ENCODE measurements around the gene SH2D1A. TPM values are rescaled to one million over a fixed set of nuclear protein-coding genes. Genes with fewer than 3 reads are reported as not detected.
"Not testable (repeated sequence)": the region's sequence is repeated elsewhere in the genome, so short reads cannot be mapped to it uniquely, and the experiment has no call there.

The SH2D1A gene
- total RNA-seq (1.2 TPM), polyA plus RNA-seq (ENCODE audit: insufficient read depth in 1 of 8, insufficient read length in 8 of 8, low replicate concordance in 1 of 8) (1 to 10 TPM in 7 of 8 donors, under 1 TPM in 1; 0.31 to 4.0 (median 2.2) TPM)
- long read RNA-seq, donor 1 = 0 reads
- long read RNA-seq, donor 2 = 0 reads
- long read RNA-seq, donor 3 = 0 reads
- long read RNA-seq, donor 4 = 0 reads
- long read RNA-seq, donor 5 = 0 reads
- long read RNA-seq, donor 6 = 0 reads
- long read RNA-seq, donor 7, partial matches to known transcripts = 0 of 1 reads
- long read RNA-seq, donor 7, other reads (novel, unspliced or antisense) = 0 of 1 reads
- long read RNA-seq, donor 8 = 0 reads
- long read RNA-seq, donor 9 = 0 reads
- long read RNA-seq, donor 10 = 0 reads
- long read RNA-seq, donor 11 = 0 reads

- 82% methylated on average over 16 of the region's 19 CpGs for WGBS (ENCODE audit: insufficient coverage)
Observed at GRCh38 chrX:124346117-124346876, at the start of gene SH2D1A. TSS of gene SH2D1A (plus strand) at chrX:124346563. CDS start at chrX:124346643, 80 bp downstream.

GRCh38 chrX:124299323-124299722 is 47.0 kb upstream of the SH2D1A start:
- not testable (repeated sequence) for H3K4me1 ChIP-seq (ENCODE audit: control insufficient read depth, insufficient read depth, low read length); H3K27ac ChIP-seq (ENCODE audit: low read length); H3K4me3 ChIP-seq (ENCODE audit: low read length); DNase-seq; H3K27me3 ChIP-seq (ENCODE audit: control insufficient read depth, insufficient read depth, low read length); H3K36me3 ChIP-seq (ENCODE audit: control insufficient read depth, insufficient read depth, low read length); H3K9me3 ChIP-seq (replicated peaks; ENCODE audit: control insufficient read depth, low read depth, low read length)
- no CpG with 5 or more reads among the region's 4 CpGs for WGBS (ENCODE audit: insufficient coverage)

More at GRCh38 chrX:124346117-124346876, at the start of gene SH2D1A:
- no peaks in the 10 kb centered on the region for H3K9me3 ChIP-seq (replicated peaks; ENCODE audit: control insufficient read depth, low read depth, low read length)
- H3K27me3 ChIP-seq (ENCODE audit: control insufficient read depth, insufficient read depth, low read length) = no peaks in the 10 kb centered on the region
- H3K36me3 ChIP-seq (ENCODE audit: control insufficient read depth, insufficient read depth, low read length) = no peaks in the 10 kb centered on the region
- H3K4me3 ChIP-seq (ENCODE audit: low read length) = no peak within 1 kb of the TSS
- no peak for DNase-seq
- H3K27ac ChIP-seq (ENCODE audit: low read length) = no peak within 1 kb of the TSS
- no peaks in the 10 kb centered on the region for H3K4me1 ChIP-seq (ENCODE audit: control insufficient read depth, insufficient read depth, low read length)

GRCh38 chrX:124300405-124300804 is 46.0 kb upstream of the SH2D1A start:
- H3K36me3 ChIP-seq (ENCODE audit: control insufficient read depth, insufficient read depth, low read length) = no peaks in the 10 kb centered on the region
- no peaks in the 10 kb centered on the region for H3K27me3 ChIP-seq (ENCODE audit: control insufficient read depth, insufficient read depth, low read length)
- H3K9me3 ChIP-seq (replicated peaks; ENCODE audit: control insufficient read depth, low read depth, low read length) = no peaks in the 10 kb centered on the region
- no peak overlapping the region for H3K4me3 ChIP-seq (ENCODE audit: low read length)
- WGBS (ENCODE audit: insufficient coverage) = no CpG with 5 or more reads among the region's 4 CpGs
- no peak overlapping the region for H3K27ac ChIP-seq (ENCODE audit: low read length)
- no peaks in the 10 kb centered on the region for H3K4me1 ChIP-seq (ENCODE audit: control insufficient read depth, insufficient read depth, low read length)
- no peak for DNase-seq

GRCh38 chrX:124307253-124307907 is 39.0 kb upstream of the SH2D1A start:
- Histone ChIP-seq H3K27ac (ENCODE audit: low read length) (no peak overlapping the region), H3K4me3 (ENCODE audit: low read length) (no peak overlapping the region), H3K4me1 (ENCODE audit: control insufficient read depth, insufficient read depth, low read length) (no peaks in the 10 kb centered on the region), H3K36me3 (ENCODE audit: control insufficient read depth, insufficient read depth, low read length) (no peaks in the 10 kb centered on the region), H3K9me3 (replicated peaks; ENCODE audit: control insufficient read depth, low read depth, low read length) (no peaks in the 10 kb centered on the region), H3K27me3 (ENCODE audit: control insufficient read depth, insufficient read depth, low read length) (peaks cover 2% of the 10 kb centered on the region)
- no CpG with 5 or more reads among the region's 2 CpGs for WGBS (ENCODE audit: insufficient coverage)
- no peak for DNase-seq

GRCh38 chrX:124325732-124326131 is 20.6 kb upstream of the SH2D1A start:
- H3K27ac ChIP-seq (ENCODE audit: low read length) = no peak overlapping the region
- H3K27me3 ChIP-seq (ENCODE audit: control insufficient read depth, insufficient read depth, low read length) = no peaks in the 10 kb centered on the region
- no peaks in the 10 kb centered on the region for H3K4me1 ChIP-seq (ENCODE audit: control insufficient read depth, insufficient read depth, low read length)
- no peak for DNase-seq
- no peaks in the 10 kb centered on the region for H3K9me3 ChIP-seq (replicated peaks; ENCODE audit: control insufficient read depth, low read depth, low read length)
- no peak overlapping the region for H3K4me3 ChIP-seq (ENCODE audit: low read length)
- no peaks in the 10 kb centered on the region for H3K36me3 ChIP-seq (ENCODE audit: control insufficient read depth, insufficient read depth, low read length)
- no CpG with 5 or more reads among the region's 1 CpG for WGBS (ENCODE audit: insufficient coverage)

GRCh38 chrX:124328765-124329164 is 17.6 kb upstream of the SH2D1A start:
- Histone ChIP-seq H3K36me3 (ENCODE audit: control insufficient read depth, insufficient read depth, low read length) (no peaks in the 10 kb centered on the region), H3K27me3 (ENCODE audit: control insufficient read depth, insufficient read depth, low read length) (peaks cover 2% of the 10 kb centered on the region), H3K9me3 (replicated peaks; ENCODE audit: control insufficient read depth, low read depth, low read length) (no peaks in the 10 kb centered on the region), H3K27ac (ENCODE audit: low read length) (no peak overlapping the region), H3K4me1 (ENCODE audit: control insufficient read depth, insufficient read depth, low read length) (no peaks in the 10 kb centered on the region), H3K4me3 (ENCODE audit: low read length) (no peak overlapping the region)
- no peak for DNase-seq
- no CpG with 5 or more reads among the region's 1 CpG for WGBS (ENCODE audit: insufficient coverage)

GRCh38 chrX:124332481-124333424 is 13.6 kb upstream of the SH2D1A start, which contains the start of gene TEX13D:
TSS of gene TEX13D (plus strand) at chrX:124332660. CDS start at chrX:124332918, 258 bp downstream.
- H3K9me3 ChIP-seq (replicated peaks; ENCODE audit: control insufficient read depth, low read depth, low read length) = no peaks in the 10 kb centered on the region
- no peaks in the 10 kb centered on the region for H3K36me3 ChIP-seq (ENCODE audit: control insufficient read depth, insufficient read depth, low read length)
- H3K27me3 ChIP-seq (ENCODE audit: control insufficient read depth, insufficient read depth, low read length) = peaks cover 5% of the 10 kb centered on the region
- H3K4me1 ChIP-seq (ENCODE audit: control insufficient read depth, insufficient read depth, low read length) = no peaks in the 10 kb centered on the region
- no peak within 1 kb of the TSS for H3K27ac ChIP-seq (ENCODE audit: low read length)
- no peak for DNase-seq
- H3K4me3 ChIP-seq (ENCODE audit: low read length) = no peak within 1 kb of the TSS
- WGBS (ENCODE audit: insufficient coverage) = 91% methylated on average over 57 of the region's 57 CpGs

GRCh38 chrX:124333862-124334261 is 12.5 kb upstream of the SH2D1A start:
- H3K9me3 ChIP-seq (replicated peaks; ENCODE audit: control insufficient read depth, low read depth, low read length) = no peaks in the 10 kb centered on the region
- H3K27me3 ChIP-seq (ENCODE audit: control insufficient read depth, insufficient read depth, low read length) = peaks cover 5% of the 10 kb centered on the region
- 75% methylated on average over 6 of the region's 6 CpGs for WGBS (ENCODE audit: insufficient coverage)
- H3K4me1 ChIP-seq (ENCODE audit: control insufficient read depth, insufficient read depth, low read length) = no peaks in the 10 kb centered on the region
- DNase-seq = no peak
- no peaks in the 10 kb centered on the region for H3K36me3 ChIP-seq (ENCODE audit: control insufficient read depth, insufficient read depth, low read length)
- no peak overlapping the region for H3K4me3 ChIP-seq (ENCODE audit: low read length)
- H3K27ac ChIP-seq (ENCODE audit: low read length) = no peak overlapping the region

GRCh38 chrX:124334555-124334954 is 11.8 kb upstream of the SH2D1A start:
- H3K4me1 ChIP-seq (ENCODE audit: control insufficient read depth, insufficient read depth, low read length); H3K4me3 ChIP-seq (ENCODE audit: low read length); H3K36me3 ChIP-seq (ENCODE audit: control insufficient read depth, insufficient read depth, low read length); H3K9me3 ChIP-seq (replicated peaks; ENCODE audit: control insufficient read depth, low read depth, low read length); H3K27me3 ChIP-seq (ENCODE audit: control insufficient read depth, insufficient read depth, low read length); H3K27ac ChIP-seq (ENCODE audit: low read length); DNase-seq: not testable (repeated sequence)
- WGBS (ENCODE audit: insufficient coverage) = 71% methylated on average over 1 of the region's 2 CpGs
